DMS79 treated with DMSO at 0.1 percent for 48 hours (cell line): Measurements from ENCODE around the gene HOGA1.
"Not testable (repeated sequence)": the region's sequence is repeated elsewhere in the genome, so short reads cannot be mapped to it uniquely, and the experiment has no call there.

ENCODE experiments used
- DNase-seq: peaks from one replicate; lab custom pipeline; 2025; lab: John Stamatoyannopoulos, UW

The HOGA1 gene

DNA sequence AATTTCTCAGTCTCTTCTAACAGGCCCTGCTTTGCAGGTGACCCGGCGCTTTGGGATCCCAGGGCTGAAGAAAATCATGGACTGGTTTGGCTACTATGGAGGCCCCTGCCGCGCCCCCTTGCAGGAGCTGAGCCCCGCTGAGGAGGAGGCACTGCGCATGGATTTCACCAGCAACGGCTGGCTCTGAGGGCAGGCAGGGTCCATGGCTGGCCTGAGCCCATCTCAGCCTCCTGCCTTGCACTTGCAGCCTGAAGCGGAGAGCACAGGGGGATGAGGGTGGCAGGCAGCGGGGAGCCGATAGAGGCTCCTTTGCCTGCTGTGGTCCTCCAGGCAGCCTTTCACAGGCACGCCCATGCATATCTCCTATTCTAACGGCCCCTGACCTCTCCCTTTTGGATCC lies 27.3 kb downstream of the HOGA1 start:
- no peak for DNase-seq

DNA sequence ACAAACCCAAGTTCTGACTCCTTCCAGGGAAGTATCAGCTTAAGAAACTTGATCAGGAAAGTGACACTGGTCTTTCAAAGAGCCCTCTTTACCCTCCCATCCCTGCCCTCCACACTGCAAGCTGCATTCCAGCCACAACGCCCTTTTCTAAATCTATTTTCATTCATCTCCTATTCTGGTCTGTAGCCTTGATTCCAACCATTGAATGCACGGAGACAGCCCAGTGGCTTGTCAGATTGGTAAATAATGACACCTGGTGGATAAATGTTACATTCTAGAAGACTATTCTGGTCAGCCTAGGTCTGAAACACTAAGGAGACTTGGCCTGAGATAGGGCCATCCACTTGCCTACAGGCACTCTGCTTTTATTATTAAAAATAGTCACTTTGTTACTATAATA lies 28.2 kb downstream of the HOGA1 start:
- no peak for DNase-seq

DNA sequence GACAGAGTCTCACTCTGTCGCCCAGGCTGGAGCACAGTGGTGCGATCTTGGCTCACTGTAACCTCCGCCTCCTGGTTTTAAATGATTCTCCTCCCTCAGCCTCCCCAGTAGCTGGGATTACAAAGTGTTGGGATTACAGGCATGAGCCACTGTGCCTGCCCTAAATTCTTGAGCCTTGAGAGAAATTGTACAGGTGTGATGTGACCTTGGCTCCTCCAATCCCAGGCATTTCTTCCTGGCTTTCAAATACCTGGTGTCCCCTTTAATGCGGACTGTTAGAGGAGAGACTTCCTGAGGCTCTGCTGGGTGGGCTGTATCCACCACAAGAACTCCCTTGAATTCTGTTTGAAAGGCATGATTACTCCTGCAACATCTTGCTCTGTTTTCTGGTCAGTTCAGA lies 34.1 kb downstream of the HOGA1 start:
- DNase-seq, result no peak

DNA sequence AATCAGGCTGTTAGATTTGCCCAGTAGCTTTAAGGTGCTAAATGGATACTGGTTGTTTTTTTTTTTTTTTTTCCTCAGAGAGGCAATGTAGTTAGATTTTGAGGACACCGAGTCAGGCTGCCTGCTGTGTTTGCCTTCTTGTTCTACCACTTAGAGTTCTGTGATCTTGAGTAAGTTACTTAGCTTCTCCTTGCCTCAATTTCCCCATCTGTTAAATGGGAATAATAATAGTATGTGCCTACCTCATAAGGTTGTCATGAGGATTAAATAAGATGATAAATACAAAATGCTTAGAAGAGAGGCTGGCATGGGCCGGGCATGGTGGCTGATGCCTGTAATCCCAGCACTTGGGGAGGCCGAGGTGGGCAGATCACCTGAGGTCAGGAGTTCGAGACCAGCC lies 34.5 kb downstream of the HOGA1 start:
- DNase-seq, result no peak

DNA sequence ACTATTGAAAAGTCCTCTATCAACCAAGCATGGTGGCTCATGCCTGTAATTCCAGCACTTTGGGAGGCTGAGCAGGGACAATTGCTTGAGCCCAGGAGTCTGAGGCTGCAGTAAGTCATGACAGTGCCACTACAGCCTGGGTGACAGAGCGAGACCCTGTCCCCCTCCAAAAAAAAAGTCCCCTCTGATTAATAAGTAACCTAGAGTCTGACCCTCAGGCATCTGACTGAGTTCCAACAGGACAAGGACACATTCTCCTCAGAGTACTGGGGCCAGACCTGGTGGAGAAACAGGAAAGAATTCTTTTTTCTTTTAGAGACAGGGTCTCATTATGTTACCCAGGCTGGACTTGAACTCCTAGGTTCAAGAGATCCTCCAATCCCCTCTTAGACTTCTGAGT lies 39.1 kb downstream of the HOGA1 start:
- no peak for DNase-seq

DNA sequence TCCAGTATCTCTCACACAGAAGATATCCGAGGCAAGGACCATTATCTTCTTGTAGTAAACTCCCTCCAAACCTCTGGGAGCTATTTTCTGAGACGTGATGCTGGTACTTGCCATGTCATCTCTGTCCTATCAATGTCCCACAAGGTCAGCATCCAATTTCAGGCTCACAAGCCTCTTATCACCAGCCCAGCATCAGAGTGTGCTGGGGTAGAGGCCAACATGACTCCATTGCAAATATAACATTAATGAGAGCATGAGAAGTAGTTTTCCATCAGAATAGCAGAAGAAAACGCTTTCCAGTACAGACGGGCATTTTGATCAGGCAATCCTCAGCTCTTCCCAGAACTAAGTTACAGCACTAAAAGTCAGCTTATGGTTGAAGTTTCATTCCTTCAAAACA lies 43.5 kb downstream of the HOGA1 start:
- DNase-seq, result no peak

DNA sequence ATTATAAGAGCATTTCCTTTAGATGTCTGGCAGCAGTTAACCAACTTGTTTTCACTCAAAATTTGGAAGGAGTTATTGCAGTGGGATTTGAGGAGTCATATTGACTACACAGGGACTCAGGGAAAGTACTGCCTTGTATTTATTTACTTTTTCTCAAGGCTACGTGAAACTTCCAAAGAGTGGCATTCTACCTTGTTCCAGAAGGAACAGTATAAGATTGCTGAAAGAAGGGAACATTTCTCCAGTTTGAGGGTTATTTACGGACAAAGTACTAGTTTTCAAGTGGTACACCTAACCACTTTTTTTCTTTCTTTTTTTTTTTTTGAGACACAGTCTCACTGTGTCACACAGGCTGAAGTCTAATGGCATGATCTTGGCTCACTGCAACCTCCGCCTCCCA lies 44.0 kb downstream of the HOGA1 start:
- no peak for DNase-seq

DNA sequence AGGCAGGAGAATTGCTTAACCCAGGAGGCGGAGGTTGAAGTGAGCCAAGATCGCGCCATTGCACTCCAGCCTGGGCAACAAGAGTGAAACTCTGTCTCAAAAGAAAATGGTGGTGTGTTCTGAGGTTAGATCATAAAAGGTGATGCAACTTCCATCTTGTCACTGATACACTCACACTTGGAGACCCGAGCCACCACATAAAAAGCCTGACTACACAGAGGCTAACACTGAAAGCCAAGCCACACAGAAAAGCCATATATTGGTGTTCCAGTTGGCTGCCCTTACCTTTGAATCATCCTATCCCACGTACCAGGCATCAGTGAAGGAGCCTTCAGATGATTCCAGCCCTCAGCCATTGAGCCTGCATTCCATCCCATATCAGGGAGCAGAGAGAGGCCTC lies 45.1 kb downstream of the HOGA1 start:
- DNase-seq, result no peak

DNA sequence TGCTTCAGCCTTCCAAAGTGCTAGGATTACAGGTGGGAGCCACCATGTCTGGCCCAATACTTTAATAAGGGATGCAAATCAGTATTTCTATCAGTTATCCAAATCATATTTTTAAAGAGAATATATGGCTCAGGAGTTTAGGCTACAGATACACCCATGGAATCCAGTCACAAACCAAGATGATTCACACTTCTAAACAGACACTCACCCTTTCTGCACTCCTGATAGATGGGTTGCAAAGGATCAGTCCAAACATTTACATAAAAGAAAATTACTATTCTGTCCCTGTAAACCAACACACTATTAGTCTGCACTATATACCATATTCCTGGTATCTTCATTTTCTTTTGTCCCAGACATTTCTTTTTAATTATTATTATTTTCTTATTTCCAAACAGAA lies 46.9 kb downstream of the HOGA1 start:
- DNase-seq, result no peak

DNA sequence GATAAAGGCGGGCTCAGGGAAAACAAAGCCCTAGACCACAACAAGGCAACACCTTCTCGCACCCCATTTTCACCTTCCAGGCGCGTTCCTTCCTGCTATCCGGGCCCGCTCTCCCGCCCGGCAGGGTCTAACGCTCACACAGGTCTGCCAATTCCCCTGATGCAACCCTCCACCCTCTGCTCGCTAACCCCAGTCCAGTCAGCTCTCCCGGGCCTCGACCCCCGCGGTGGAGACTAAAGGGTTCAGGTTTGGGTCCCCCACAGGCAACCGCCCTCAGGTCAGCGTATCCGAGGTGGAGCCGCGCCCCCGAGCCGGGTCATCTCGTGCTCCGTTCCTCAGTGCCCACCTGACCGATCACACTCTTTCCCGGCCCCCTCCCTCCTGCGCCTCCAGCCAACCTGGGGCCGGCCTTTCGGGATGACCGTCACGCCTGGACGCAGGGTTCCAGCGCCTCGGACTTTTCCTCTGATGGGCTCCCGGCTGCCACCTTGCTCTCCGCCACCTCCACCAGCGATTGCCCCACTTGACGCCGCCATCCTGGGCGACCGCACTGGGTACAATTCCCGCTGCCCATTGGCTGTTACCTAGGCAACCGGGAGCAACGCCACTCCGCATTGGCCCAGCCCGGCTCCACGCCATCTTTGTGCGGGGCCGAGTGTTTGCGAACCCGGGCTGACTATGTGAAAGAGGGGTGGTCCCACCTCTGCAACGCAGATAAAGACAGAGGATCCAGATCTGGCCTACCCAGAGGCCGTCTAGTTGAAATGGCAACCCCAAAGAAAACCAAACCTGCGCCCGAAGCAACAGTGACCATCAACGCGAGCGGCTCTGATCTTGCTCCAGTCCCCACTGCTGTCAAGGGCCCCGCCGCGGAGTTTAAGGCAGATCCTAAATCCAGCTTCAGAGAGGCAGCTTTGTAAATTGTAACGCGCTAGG lies 49.0 kb downstream of the HOGA1 start, which contains the start of gene MORN4:
MORN4 (minus strand) TSS at position 552 of the 936 bp plus-strand sequence. CDS start 13,847 bp downstream, outside the sequence.
- DNase-seq, result peak; percentile 75

DNA sequence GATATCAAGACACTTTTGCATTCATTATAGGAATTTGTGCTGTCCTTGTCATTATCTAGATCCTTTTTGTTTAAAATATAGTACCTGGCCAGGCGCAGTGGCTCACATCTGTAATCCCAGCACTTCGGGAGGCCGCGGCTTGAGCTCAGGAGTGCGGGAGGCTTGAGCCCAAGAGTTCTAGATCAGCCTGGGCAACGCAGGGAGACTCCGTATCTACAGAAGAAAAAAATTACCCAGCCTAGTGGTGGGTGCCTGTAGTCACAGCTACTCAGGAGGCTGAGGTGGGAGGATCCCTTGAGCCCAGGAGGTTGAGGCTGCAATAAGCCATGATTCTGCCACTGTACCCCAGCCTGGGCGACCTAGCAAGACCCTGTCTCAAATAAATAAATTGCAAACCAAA lies 49.7 kb downstream of the HOGA1 start:
- no peak for DNase-seq

DNA sequence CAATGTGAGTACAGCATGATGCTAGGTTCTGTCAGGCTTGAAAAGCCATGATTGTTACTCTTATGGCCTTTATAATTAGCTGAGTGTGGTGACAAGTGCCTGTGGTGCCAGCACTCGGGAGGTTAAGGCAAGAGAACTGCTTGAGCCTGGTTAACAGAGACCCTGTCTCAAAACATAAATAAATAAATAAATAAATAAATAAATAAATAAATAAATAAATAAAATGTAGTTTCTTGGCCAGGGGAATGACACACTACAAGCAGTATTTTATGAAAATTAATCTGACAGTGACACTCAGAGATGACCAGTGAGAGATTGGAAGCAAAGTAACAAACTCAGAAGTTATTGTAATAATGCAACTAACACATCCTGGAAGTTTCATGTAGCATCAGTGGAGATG lies 51.4 kb downstream of the HOGA1 start:
- no peak for DNase-seq

DNA sequence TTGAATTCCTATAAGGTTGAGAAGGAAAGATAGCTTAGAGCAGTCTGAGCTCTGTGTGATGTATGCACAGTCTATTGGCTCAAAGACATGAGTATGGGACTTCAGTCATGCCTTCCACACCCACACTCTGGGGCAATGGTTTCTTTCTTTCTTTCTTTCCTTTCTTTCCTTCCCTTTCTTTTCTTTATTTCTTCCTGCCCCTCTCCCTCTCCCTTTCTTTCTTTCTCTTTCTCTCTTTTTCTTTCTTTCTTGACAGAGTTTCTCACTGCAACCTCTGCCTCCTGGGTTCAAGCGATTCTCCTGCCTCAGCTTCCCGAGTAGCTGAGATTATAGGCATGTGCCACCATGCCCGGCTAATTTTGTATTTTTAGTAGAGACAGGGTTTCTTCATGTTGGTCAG lies 54.9 kb downstream of the HOGA1 start:
- not testable (repeated sequence) for DNase-seq

DNA sequence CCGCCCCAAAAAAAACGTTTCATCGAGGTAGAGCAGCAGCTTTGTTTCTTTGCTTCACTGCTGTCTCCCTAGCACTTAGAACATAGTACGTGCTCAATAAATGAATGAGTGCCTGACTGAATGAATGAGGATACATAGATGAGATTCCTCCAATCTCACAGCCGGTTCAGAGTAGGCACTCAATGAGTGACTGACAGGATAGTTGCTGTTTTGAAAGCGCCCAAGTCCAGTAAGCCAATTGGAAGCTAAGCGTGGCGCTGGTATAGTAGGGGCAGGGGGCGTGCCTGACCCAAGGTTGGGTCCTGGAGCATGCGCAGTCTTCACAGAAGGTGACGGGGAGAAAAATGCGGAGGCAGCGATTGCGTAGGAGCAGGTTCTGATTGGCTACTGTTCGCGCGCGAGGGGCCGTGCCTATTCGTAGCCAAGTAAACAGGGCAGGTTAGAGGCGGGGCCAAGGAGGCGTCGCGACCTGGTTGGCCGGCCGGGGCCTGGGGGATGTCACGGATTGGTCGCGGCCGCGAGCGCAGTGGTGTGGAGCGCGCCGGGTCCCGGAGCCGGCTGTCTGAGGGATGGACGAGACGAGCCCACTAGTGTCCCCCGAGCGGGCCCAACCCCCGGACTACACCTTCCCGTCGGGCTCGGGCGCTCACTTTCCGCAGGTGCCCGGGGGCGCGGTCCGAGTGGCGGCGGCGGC lies 56.1 kb downstream of the HOGA1 start, which contains the start of gene PI4K2A:
PI4K2A (plus strand) TSS at position 498 of the 694 bp plus-strand sequence; CDS start at position 570, 72 bp downstream.
- DNase-seq, result peak; percentile 87

DNA sequence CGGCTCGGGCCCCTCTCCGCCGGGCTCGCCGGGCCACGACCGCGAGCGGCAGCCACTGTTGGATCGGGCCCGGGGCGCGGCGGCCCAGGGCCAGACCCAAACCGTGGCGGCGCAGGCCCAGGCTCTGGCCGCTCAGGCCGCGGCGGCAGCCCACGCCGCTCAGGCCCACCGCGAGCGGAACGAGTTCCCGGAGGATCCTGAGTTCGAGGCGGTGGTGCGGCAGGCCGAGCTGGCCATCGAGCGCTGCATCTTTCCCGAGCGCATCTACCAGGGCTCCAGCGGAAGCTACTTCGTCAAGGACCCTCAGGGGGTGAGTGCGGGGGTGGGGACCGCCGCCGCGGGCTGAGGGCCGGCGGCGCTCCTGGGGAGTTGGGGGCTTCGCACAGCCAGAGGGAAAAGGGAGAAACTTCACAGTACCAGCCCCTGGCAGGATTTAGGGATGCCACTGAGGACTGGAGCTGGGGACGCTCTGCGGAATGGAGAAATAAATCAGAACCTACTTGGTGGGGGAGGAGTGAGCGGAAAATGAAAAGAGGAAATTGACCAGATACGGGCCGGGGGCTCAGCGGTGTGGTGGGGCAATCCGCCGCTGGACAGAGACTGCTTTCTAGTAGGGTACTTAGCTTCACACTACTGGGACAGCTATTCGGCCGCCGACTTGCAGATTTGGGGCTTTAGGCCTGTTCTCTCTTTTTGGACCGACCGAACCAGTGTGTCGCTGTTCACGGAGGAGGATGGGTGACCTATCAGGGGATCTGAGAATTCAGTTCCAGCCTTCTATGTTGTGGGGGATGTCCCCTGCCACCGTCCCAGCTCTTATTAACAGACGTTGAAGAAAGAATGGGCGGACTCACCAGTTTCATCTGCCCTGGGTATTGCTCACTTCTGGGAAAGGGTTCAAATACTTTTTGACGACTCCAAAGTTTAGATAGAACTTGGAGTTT lies 57.0 kb downstream of the HOGA1 start:
- DNase-seq, result no peak

DNA sequence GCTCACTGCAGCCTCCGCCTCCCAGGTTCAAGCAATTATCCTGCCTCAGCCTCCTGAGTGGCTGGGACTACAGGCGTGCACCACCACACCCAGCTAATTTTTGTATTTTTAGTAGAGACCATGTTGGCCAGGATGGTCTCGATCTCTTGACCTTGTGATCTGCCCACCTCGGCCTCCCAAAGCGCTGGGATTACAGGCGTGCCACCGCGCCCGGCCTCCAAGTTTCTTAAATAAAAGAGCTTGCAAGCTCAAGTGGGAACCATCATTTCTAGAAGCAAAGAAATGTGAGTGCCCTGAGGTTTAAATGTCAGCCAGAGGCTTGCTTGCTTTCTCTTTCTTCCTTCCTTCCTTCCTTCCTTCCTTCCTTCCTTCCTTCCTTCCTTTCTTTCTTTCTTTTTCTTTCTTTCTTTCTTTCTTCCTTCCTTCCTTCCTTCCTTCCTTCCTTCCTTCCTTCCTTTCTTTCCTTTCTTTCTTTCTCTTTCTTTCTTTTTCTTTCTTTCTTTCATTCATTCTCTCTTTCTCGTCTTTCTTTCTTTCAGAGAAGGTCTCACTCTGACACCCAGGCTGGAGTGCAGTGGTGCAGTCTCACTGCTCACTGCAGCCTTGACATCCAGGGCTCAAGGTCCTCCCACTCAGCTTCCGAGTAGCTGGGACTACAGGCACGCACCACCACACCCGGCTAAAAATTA lies 58.4 kb downstream of the HOGA1 start:
- DNase-seq, result not testable (repeated sequence)

DNA sequence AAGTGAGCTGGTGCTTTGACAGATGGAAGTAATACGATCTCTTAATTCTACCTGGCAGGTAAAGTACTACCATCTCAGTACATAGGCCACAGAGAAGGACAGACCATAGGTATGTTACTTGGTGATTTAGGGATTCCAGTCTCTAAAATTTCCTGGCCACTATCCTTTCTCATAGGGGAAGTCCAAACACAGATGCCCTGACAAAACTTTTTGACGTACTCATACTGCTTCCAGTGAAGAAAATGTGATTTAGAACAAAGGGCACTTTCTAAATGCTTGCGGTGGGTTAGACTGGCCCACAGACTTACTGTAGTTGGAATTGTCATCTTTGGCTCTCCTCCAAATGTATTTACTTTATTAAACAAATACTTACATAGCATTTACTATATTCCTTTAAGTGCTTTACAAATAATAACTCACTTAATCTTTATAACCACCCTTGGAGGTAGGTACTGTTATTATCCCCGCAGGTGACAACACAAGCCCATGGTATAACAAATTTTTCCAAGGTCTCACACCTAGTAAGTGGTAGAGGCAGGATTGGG lies 59.3 kb downstream of the HOGA1 start:
- DNase-seq, result no peak

DNA sequence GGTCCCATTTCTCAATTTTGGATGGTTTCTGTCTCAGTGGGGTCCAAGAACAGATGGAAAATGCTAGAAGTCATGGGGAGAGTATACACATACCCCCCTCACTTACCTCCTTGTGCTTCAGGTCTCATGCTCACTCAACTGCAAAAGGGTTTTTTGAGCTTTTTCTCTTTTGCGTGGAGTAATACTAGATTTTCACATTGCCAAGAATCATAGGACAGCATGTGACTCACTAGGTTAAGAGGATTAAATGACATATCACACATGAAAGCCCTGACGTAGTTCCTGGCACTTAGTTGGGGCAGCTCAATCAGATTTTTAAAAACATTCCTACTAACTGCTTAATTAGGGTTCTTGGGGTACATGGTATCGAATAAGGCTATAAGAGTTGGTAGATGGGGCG lies 60.7 kb downstream of the HOGA1 start:
- no peak for DNase-seq

DNA sequence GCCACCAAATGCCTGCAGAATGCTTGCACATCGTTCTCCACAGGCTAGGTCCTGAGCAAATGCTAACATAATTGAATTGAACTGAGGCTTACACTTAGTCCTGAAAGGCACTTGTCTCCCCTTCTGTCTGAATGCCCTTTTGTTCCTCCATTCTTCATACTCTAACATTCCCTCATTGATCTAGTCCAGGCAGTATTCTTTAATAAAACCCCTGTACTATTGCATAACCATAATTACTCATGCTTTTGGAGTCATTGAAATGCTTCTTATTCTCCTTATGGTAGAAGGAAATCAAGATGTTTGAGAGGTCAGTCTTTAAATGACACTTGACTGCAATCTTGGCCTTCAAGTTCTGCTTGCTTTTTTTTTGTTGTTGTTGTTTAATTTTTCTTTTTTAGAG lies 63.4 kb downstream of the HOGA1 start:
- no peak for DNase-seq

DNA sequence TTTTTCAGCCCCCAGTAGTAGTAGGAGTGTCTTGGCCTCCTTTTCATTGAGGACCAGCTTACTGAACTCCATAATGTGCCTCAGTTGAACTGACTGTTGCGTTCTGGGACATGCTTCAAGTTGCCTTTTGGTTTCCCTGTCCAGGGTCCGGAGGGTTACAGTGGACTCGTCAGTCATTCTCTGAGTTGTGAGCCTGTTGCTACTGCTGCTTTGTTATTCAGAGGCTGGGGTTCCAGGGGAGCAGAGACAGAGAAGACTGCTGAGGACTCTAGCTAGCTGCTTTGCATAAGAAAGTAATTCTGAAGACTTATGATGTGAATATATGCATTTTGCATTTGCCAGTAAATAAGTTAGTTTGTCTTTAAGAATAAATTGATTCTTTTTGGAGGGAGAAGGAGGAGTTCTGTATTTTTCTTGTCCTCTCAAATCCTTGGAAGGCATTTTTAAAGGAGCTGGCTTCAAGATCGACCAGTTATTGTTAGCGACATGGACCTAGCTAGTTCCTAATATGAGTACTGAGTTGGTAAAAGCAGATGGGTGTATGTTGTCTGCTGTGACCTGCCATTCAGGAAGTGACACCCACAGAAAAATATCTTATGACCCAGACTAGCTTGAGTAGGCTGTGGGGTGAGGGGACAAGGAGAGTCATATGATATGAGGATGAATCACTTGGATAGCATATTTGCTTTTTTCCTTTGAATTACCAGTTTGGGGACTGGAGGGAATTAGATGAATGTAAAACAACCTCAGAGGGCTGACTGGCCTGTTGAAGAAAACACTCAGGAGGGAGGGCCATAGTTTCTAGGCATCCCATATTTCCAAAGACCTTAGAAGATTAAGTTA lies 64.6 kb downstream of the HOGA1 start:
- no peak for DNase-seq
